ENCODE results near the gene GPR89A.

DNA sequence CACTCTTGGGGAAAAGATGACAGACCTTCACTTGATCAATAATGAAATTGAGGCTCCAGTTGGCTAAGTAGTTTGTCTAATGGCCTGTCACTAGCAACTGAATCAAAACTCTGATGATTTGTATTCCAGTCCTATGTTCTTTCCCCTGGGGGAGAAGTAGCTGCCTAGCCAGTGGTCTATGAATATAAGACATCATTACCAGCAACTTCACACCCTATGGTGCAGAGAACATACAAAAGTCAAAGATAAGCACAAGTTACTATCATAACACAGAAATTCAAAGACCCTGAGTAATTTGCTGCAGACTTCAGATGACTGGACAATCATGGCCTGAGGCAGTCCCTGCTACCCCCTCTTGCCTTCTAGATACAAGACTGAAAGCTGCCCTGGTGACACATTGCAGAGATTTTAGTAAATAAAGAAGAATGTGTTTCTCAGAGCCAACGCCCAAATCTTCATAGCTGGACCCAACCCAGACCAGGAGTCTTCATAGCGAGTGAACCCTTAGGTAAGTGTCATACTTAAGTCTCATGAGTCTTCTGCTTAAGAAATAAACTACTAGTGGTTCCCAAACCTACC, 98.4 kb downstream of the GPR89A start:
- TF ChIP-seq POLR2A (IDR thresholded peaks at IDR 0.05): no peak
- TF ChIP-seq, protein P1, sequence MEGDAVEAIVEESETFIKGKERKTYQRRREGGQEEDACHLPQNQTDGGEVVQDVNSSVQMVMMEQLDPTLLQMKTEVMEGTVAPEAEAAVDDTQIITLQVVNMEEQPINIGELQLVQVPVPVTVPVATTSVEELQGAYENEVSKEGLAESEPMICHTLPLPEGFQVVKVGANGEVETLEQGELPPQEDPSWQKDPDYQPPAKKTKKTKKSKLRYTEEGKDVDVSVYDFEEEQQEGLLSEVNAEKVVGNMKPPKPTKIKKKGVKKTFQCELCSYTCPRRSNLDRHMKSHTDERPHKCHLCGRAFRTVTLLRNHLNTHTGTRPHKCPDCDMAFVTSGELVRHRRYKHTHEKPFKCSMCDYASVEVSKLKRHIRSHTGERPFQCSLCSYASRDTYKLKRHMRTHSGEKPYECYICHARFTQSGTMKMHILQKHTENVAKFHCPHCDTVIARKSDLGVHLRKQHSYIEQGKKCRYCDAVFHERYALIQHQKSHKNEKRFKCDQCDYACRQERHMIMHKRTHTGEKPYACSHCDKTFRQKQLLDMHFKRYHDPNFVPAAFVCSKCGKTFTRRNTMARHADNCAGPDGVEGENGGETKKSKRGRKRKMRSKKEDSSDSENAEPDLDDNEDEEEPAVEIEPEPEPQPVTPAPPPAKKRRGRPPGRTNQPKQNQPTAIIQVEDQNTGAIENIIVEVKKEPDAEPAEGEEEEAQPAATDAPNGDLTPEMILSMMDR (IDR thresholded peaks at IDR 0.05): no peak

Data from body of pancreas (tissue), 4 donors.